HG02642 (cell line): ENCODE measurements around the gene MTURN.

Source experiments
- ATAC-seq: cut with Tn5 transposase; IDR thresholded peaks from one replicate; pipeline ENCODE4 v1.9.1; 2021; ENCODE audit warnings: mild to moderate bottlenecking; ENCODE audit not compliant: unreplicated experiment, poor library complexity

MTURN gene

GRCh38 chr7:30135301-30136116 lies 723 bp downstream of the MTURN start:
- peak; percentile 22 for ATAC-seq

- no peak for ATAC-seq
Observed at GRCh38 chr7:30136117-30136731, 1.4 kb downstream of the MTURN start.

DNA sequence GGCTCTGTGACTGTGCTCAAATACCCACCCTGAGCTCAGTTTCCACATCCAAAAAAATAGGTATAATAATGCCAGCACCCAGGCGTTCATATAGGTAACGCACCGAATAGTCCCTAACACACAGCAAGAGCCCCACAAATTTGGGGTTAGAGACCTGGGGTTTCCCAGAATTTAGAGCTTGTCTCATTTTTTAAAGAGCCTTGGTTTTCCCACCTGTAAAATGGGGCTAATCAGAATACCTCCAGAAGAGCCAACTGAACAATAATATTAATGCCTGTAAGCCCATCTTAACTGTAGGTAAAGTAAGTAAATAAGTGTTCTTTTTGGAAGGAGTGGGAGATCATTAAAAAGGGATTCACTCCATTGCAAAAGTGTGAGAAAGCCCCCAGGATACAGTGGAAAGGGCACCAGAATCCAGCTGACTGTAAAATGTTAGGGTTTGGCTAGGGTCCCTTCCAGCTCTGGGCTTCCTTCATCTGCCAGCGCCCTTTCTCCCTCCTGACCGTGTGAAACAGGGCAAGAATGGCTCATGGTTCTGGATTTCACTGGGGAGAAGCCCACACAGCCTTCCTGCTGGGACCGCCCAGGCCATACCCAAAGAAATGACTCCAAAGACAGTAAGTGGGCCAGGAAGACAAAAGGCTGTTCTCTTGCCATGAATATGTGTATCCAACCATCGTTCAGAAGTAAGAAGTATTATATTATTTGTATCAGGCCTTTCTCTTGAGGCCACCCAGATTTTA lies 2.1 kb downstream of the MTURN start:
- ATAC-seq = no peak

DNA sequence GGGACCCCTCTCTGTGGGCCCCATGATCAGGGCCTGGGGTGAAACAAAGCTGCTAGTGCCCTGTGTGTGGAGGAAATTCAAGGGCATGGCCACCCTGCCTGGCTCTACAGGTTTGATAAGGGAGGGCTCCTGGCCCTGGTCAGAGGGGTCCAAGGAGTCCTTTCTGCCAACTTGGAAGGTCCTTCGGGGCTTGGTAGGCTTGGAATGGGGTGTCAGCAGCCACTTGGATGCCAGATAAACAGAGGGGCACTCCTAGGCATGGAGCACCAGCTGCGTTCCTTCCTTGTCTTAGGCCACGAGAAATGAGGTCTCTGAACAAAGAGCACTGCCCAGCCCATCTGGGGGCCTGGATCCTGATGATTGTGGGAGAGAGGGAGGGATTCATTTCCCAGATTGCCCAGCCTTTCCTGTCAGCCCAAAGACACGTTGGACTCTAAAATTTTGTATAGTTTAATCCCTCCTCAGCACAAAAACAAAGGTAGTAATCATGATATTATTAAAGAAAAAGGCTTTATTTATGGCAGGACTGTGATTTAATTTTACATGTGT lies 5.1 kb downstream of the MTURN start:
- ATAC-seq = no peak

GRCh38 chr7:30140456-30140855 lies 5.7 kb downstream of the MTURN start:
- no peak for ATAC-seq

GRCh38 chr7:30142710-30143109 lies 7.9 kb downstream of the MTURN start:
- no peak for ATAC-seq

DNA sequence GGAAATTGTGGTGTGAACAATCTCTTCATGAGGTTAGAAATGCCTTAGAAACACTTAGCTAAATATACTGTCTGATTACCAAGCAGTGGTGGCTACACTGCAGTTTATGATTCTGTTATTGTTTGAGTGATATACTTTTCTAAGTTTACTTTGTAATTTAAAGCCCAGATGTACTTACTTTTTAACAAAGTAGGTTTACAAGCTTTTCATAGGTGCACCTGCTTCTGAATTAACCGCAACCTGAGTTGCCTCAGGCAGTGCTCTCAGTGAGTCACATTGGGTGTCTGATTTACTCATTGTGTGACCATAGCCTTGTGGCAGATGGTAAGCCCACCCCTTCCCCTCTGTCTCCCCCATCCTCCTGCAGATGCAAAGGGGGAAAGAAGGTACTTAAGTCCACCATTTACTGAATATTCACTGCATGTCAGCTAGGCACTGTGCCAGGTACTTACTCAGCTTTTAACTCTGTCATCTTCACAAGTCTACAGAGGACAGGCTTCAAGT lies 9.0 kb downstream of the MTURN start:
- ATAC-seq = no peak

GRCh38 chr7:30144657-30145306 lies 10.0 kb downstream of the MTURN start:
- no peak for ATAC-seq

DNA sequence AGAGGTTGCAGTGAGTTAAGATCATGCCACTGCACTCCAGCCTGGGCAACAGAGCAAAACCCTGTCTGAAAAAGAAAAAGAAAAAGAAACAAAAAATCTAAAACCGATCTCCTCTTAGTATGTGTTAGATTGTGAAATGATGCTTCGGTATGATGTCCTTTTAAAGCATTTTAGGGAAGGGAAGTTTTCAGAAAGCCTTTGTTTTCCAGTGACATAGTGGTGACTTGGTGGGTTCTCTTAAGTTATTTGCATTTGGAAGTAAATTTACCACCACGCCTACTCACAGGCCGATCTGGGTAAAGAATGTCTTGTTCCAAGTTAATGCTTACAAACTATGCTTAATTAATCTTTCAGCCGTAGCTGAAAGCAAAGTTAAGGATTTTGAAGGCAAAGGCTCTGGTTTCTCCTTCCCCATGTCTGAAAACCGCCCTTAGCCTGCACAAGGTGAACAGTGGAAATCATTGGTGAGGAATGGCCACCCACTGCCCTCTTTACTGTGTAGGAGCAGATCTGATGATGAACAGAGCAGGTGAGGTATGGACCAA lies 10.7 kb downstream of the MTURN start:
- no peak for ATAC-seq

DNA sequence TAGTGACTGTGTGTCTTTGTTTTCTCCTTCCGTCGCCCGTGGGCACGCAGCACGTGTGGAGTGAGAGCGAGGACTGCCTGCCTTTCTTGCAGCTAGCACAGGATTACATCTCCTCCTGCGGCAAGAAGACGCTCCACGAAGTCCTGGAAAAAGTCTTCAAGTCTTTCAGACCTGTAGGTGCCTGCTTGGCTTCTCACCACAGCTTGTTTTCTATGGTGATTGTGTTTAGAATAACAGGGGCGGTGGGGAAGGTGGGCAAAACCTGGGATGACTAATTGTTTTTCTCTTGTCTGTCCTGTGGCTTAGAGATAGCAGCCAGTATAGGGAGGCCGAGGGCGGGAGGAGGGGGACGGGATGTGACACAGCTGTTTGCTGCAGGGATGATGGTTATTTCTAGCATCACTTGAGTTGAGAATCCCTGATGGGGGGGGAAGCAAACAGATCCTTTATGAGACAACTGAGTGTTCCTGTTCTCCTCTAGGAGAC lies 11.4 kb downstream of the MTURN start:
- no peak for ATAC-seq

- ATAC-seq = no peak
Observed at GRCh38 chr7:30147223-30147622, 12.4 kb downstream of the MTURN start.

DNA sequence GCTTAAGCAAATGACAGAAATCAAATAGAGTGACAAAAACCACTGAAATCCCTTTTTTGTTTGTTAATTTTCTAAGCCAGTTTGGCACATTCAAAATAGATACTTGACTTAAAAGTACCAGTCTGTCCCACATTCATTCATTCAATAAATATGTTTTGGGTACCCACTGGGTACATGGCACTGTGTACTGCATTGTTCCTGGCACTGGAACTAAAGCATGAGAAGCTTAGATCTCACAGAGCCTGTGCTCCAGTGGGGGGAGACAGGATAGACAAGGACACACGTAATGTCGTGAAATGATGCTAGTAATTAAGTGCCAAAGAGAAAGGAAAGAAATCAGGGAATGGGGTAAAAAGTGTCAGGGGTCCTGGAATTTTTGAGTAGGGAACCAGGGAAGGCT lies 13.0 kb downstream of the MTURN start:
- ATAC-seq = no peak

GRCh38 chr7:30148426-30148825 lies 13.6 kb downstream of the MTURN start:
- no peak for ATAC-seq

- no peak for ATAC-seq
Observed at GRCh38 chr7:30148951-30149459, 14.2 kb downstream of the MTURN start.

- ATAC-seq = no peak
Observed at GRCh38 chr7:30149640-30150272, 15.0 kb downstream of the MTURN start.

GRCh38 chr7:30150711-30151110 lies 15.9 kb downstream of the MTURN start:
- no peak for ATAC-seq

GRCh38 chr7:30154111-30154587 lies 19.4 kb downstream of the MTURN start:
- no peak for ATAC-seq

DNA sequence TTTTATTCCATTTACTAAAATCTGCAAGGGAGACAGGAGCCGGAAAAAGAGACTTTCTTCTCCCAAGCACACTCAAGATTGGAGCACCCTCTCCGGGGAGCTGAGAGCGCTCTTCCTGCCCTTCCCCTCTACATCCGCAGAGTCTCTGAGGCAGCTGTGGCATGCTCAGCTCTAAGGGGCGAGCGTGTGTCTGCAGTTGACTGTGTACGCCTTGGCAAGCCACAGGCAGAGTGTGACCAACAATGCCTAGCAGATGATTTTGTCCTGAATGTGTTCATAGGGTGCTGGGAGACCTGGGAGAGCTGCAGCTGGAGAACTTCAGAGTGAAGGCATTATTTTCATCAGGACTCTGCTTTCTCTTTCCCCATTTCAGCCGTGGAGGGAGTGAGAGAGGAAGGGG lies 20.7 kb downstream of the MTURN start:
- ATAC-seq = no peak

GRCh38 chr7:30157204-30157603 lies 22.4 kb downstream of the MTURN start:
- no peak for ATAC-seq
